Muscle layer of duodenum (tissue), 2 donors: Measurements from ENCODE around the gene CAMKMT.

Source experiments
- H3K27ac ChIP-seq: one replicate; pipeline ENCODE4 v1.7.0; 2013; ENCODE audit warnings: mild to moderate bottlenecking, low read length
- H3K27me3 ChIP-seq: one replicate; pipeline ENCODE4 v1.7.0; 2013; ENCODE audit warnings: low read depth, mild to moderate bottlenecking, control low read depth, low read length
- H3K36me3 ChIP-seq, 2 donors: one replicate each; pipeline ENCODE4 v1.7.0; 2013; ENCODE audit warnings: low read length in 2 of 2, control low read depth in 1 of 2, mild to moderate bottlenecking in 1 of 2; ENCODE audit not compliant: insufficient read depth in 2 of 2, control insufficient read depth in 1 of 2
- H3K4me1 ChIP-seq, 2 donors: one replicate each; pipeline ENCODE4 v1.7.0; 2013; ENCODE audit warnings: low read length in 2 of 2, mild to moderate bottlenecking in 2 of 2, control low read depth in 1 of 2, moderate library complexity in 1 of 2; ENCODE audit not compliant: insufficient read depth in 2 of 2, control insufficient read depth in 1 of 2
- H3K4me3 ChIP-seq, 2 donors: one replicate each; pipeline ENCODE4 v1.7.0; 2013; ENCODE audit warnings: low read length in 2 of 2, low read depth in 1 of 2, mild to moderate bottlenecking in 1 of 2
- H3K9me3 ChIP-seq, 2 donors: one replicate each; pipeline ENCODE4 v1.7.0; 2013; ENCODE audit warnings: low read length in 2 of 2, control low read depth in 1 of 2, mild to moderate bottlenecking in 1 of 2; ENCODE audit not compliant: control insufficient read depth in 1 of 2
- donor health status: healthy.

Gene CAMKMT

GRCh38 chr2:44779793-44780192 is 418.0 kb downstream of the CAMKMT start:
- no peaks in the 10 kb centered on the region for H3K36me3 ChIP-seq
- H3K27ac ChIP-seq = no peak overlapping the region
- peaks cover 0 to 4% of the 10 kb centered on the region in 2 donors for H3K4me1 ChIP-seq
- H3K27me3 ChIP-seq = no peaks in the 10 kb centered on the region
- peaks cover 0 to 13% of the 10 kb centered on the region in 2 donors for H3K9me3 ChIP-seq
- H3K4me3 ChIP-seq = no peak overlapping the region

GRCh38 chr2:44780406-44780805 is 418.7 kb downstream of the CAMKMT start:
- Histone ChIP-seq H3K9me3 (peaks cover 0 to 13% of the 10 kb centered on the region in 2 donors), H3K27me3 (no peaks in the 10 kb centered on the region), H3K36me3 (no peaks in the 10 kb centered on the region), H3K4me3 (no peak overlapping the region), H3K4me1 (peaks cover 0 to 4% of the 10 kb centered on the region in 2 donors), H3K27ac (no peak overlapping the region)

GRCh38 chr2:44785433-44785832 is 423.7 kb downstream of the CAMKMT start:
- Histone ChIP-seq H3K27ac (no peak overlapping the region), H3K36me3 (no peaks in the 10 kb centered on the region), H3K4me3 (no peak overlapping the region), H3K9me3 (peaks cover 0 to 6% of the 10 kb centered on the region in 2 donors), H3K4me1 (no peaks in the 10 kb centered on the region), H3K27me3 (no peaks in the 10 kb centered on the region)

GRCh38 chr2:44786045-44786816 is 424.5 kb downstream of the CAMKMT start:
- no peaks in the 10 kb centered on the region for H3K27me3 ChIP-seq
- H3K4me1 ChIP-seq = no peaks in the 10 kb centered on the region
- no peaks in the 10 kb centered on the region for H3K36me3 ChIP-seq
- H3K27ac ChIP-seq = no peak overlapping the region
- H3K9me3 ChIP-seq = peaks cover 0 to 4% of the 10 kb centered on the region in 2 donors
- H3K4me3 ChIP-seq = no peak overlapping the region

- Histone ChIP-seq H3K4me3 (no peak overlapping the region), H3K27ac (no peak overlapping the region), H3K27me3 (no peaks in the 10 kb centered on the region), H3K9me3 (peaks cover 0 to 4% of the 10 kb centered on the region in 2 donors), H3K36me3 (no peaks in the 10 kb centered on the region), H3K4me1 (no peaks in the 10 kb centered on the region)
These were observed 425.1 kb downstream of the CAMKMT start for GRCh38 chr2:44786817-44787214.

GRCh38 chr2:44787663-44788062 is 425.9 kb downstream of the CAMKMT start:
- Histone ChIP-seq H3K4me1 (no peaks in the 10 kb centered on the region), H3K36me3 (no peaks in the 10 kb centered on the region), H3K4me3 (no peak overlapping the region), H3K27ac (no peak overlapping the region), H3K27me3 (no peaks in the 10 kb centered on the region), H3K9me3 (no peaks in the 10 kb centered on the region)

- no peak overlapping the region for H3K27ac ChIP-seq
- H3K9me3 ChIP-seq = no peaks in the 10 kb centered on the region
- no peaks in the 10 kb centered on the region for H3K4me1 ChIP-seq
- H3K4me3 ChIP-seq = no peak overlapping the region
- no peaks in the 10 kb centered on the region for H3K36me3 ChIP-seq
- H3K27me3 ChIP-seq = no peaks in the 10 kb centered on the region
These were observed 427.7 kb downstream of the CAMKMT start for GRCh38 chr2:44789446-44789845.

- Histone ChIP-seq H3K27ac (no peak overlapping the region), H3K36me3 (no peaks in the 10 kb centered on the region), H3K27me3 (no peaks in the 10 kb centered on the region)
These were observed 428.4 kb downstream of the CAMKMT start for GRCh38 chr2:44789971-44790721.

GRCh38 chr2:44793322-44793870 is 431.6 kb downstream of the CAMKMT start:
- Histone ChIP-seq H3K4me1 (no peaks in the 10 kb centered on the region), H3K27me3 (peaks cover 9% of the 10 kb centered on the region), H3K9me3 (no peaks in the 10 kb centered on the region), H3K36me3 (no peaks in the 10 kb centered on the region), H3K4me3 (no peak overlapping the region), H3K27ac (no peak overlapping the region)

More at GRCh38 chr2:44789971-44790721, 428.4 kb downstream of the CAMKMT start:
- H3K9me3 ChIP-seq = no peaks in the 10 kb centered on the region
- H3K4me1 ChIP-seq = no peaks in the 10 kb centered on the region
- H3K4me3 ChIP-seq = no peak overlapping the region

GRCh38 chr2:44796771-44797170 is 435.0 kb downstream of the CAMKMT start:
- Histone ChIP-seq H3K9me3 (no peaks in the 10 kb centered on the region), H3K4me1 (peaks cover 0 to 5% of the 10 kb centered on the region in 2 donors), H3K36me3 (no peaks in the 10 kb centered on the region), H3K27ac (no peak overlapping the region), H3K4me3 (no peak overlapping the region), H3K27me3 (peaks cover 39% of the 10 kb centered on the region)

- peaks cover 0 to 15% of the 10 kb centered on the region in 2 donors for H3K4me1 ChIP-seq
These were observed 436.5 kb downstream of the CAMKMT start for GRCh38 chr2:44798139-44798659.

More at GRCh38 chr2:44798139-44798659, 436.5 kb downstream of the CAMKMT start:
- Histone ChIP-seq H3K27ac (no peak overlapping the region), H3K27me3 (peaks cover 53% of the 10 kb centered on the region), H3K9me3 (no peaks in the 10 kb centered on the region), H3K4me3 (no peak overlapping the region), H3K36me3 (no peaks in the 10 kb centered on the region)
